OCI-LY3 (cell line): ENCODE results near the gene COX8C.

Experiments
- EZH2phosphoT487 ChIP-seq: fragments of 200-600 bp; shearing (Covaris generic); IDR thresholded peaks from 2 replicates; pipeline ENCODE4 v1.6.1; 2018; ENCODE audit warnings: antibody characterized with exemption, mixed run types, low read depth
- TF ChIP-seq, protein P1 (sequence below): fragments of 200-600, 300-600 bp; sonication (generic); IDR thresholded peaks from 2 replicates; pipeline ENCODE4 v1.5.1; 2014; ENCODE audit warnings: antibody characterized with exemption, low read length, low read depth

GRCh38 chr14:93331002-93331727 is 15.8 kb upstream of the COX8C start:
- TF ChIP-seq, protein P1, sequence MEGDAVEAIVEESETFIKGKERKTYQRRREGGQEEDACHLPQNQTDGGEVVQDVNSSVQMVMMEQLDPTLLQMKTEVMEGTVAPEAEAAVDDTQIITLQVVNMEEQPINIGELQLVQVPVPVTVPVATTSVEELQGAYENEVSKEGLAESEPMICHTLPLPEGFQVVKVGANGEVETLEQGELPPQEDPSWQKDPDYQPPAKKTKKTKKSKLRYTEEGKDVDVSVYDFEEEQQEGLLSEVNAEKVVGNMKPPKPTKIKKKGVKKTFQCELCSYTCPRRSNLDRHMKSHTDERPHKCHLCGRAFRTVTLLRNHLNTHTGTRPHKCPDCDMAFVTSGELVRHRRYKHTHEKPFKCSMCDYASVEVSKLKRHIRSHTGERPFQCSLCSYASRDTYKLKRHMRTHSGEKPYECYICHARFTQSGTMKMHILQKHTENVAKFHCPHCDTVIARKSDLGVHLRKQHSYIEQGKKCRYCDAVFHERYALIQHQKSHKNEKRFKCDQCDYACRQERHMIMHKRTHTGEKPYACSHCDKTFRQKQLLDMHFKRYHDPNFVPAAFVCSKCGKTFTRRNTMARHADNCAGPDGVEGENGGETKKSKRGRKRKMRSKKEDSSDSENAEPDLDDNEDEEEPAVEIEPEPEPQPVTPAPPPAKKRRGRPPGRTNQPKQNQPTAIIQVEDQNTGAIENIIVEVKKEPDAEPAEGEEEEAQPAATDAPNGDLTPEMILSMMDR: no peak
- no peak for TF ChIP-seq EZH2phosphoT487
